Mononuclear cell (primary cell): ENCODE measurements around the gene EHBP1. TPM values are rescaled to one million over a fixed set of nuclear protein-coding genes. Genes with fewer than 3 reads are reported as not detected.
"Not testable (repeated sequence)": the region's sequence is repeated elsewhere in the genome, so short reads cannot be mapped to it uniquely, and the experiment has no call there.

ENCODE experiments used
- H3K27me3 ChIP-seq: 2 replicates; pipeline ENCODE4 v1.6.0; 2011; ENCODE audit warnings: low read length, control low read depth; ENCODE audit not compliant: insufficient read depth
- H3K4me1 ChIP-seq: 2 replicates; pipeline ENCODE4 v1.5.1; 2011; ENCODE audit warnings: mild to moderate bottlenecking, low read length, control low read depth; ENCODE audit not compliant: insufficient read depth
- H3K4me3 ChIP-seq: 2 replicates; pipeline ENCODE4 v1.5.1; 2011; ENCODE audit warnings: mild to moderate bottlenecking, low read length, moderate library complexity
- H3K9me3 ChIP-seq: 2 replicates; pipeline ENCODE4 v1.5.1; 2011; ENCODE audit warnings: low read depth, mild to moderate bottlenecking, control low read depth, low read length
- total RNA-seq: library from RNA; depleted of rRNA; stranded (reverse); fragments of >200 nt; gene quantifications from one replicate; pipeline ENCODE4 v1.2.3, GENCODE V29; 2012

EHBP1 gene
- total RNA-seq, 1 donor, result 31.6 TPM

DNA sequence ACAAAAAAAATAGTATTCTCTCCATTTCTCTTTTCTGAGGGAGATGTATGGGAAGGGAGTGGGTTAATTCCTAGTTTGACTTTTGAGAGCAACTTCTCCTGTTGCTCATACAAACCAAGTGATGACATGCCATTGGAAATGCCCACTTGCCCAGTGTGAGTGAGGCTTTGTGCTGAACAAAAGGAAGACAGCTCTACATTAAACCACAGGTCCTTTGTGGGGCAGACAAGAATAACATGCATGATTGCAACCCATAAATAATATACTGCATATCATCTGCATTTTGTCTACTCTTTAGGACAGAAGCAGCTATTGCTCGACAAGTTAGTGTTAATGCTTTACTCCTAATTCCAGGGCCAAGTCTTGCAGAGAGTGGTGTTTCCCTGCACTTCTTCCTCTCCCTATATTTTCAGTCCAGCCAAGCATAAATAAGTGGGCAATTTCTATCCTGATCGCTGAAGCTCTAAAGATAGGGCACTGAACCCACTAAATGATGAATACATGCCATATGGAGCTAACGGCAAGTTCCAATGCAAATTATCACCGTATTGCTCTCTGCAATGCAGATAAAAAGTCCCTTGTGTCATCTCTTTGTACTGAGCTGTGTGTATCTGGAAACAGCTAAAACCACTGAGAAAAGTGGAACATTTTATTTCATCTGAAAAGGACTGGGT, 19.4 kb upstream of the EHBP1 start:
- Histone ChIP-seq H3K27me3 (peaks cover 7% of the 10 kb centered on the region), H3K9me3 (no peaks in the 10 kb centered on the region), H3K4me3 (no peak overlapping the region), H3K4me1 (no peaks in the 10 kb centered on the region)

DNA sequence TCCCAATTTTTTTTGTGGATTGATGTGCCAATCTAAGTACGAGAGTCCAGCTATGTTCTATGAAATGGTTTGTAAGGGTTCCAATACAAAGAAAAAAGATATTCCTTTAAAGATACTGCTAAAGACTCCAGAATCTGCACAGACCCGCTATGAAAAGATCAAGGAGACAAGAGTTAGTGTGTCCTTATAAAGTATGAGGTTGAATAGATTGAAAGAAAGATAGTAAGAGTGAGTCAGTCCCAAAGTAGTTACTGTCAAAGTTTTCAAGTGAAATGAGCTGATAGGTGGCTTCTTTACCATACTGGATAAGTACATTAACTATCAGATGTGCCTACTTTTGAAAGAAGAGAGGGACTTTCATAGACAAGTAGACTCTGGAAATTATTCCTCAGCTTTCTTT, 17.9 kb upstream of the EHBP1 start:
- Histone ChIP-seq H3K27me3 (peaks cover 7% of the 10 kb centered on the region), H3K4me3 (no peak overlapping the region), H3K4me1 (no peaks in the 10 kb centered on the region), H3K9me3 (no peaks in the 10 kb centered on the region)

DNA sequence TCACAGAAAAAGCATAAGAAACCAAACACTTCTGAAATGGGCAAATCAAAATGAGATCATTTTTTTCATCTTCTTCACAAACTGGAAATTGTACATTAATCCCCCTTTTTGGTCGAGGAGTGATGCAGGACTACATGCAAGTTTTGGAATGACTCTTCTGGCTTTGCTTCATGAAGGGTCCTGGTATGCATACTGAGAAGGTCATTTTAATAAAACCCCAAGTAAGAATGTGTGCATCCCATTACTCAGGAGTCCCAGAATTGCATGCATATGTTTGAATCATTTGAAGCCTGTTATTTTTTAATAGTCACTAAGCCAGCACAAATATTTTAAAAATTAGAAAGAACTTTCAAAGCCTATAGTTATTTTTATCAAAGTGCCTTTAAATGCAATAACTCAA, 16.7 kb upstream of the EHBP1 start:
- Histone ChIP-seq H3K4me3 (no peak overlapping the region), H3K27me3 (peaks cover 7% of the 10 kb centered on the region), H3K4me1 (no peaks in the 10 kb centered on the region), H3K9me3 (no peaks in the 10 kb centered on the region)

DNA sequence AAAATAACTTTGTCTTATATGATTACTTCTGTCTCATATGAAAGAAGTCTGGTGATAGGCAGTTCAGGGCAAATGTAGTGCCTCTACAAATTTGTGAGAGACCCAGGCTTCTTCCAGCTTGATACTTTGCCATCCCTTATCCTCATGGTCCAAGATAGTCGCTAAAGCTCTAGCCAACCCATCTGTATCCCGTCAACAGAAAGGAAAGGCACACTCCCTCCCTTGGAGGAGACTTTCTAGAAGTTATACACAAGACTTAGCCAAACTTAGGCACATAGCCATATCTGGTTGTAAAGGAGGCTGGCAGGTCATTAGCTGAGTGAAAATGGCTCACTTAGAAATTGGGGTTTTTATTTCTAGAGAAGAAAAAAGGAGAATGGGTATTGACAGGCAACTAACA, 14.3 kb upstream of the EHBP1 start:
- H3K27me3 ChIP-seq, result peaks cover 6% of the 10 kb centered on the region
- no peak overlapping the region for H3K4me3 ChIP-seq
- H3K9me3 ChIP-seq, result no peaks in the 10 kb centered on the region
- H3K4me1 ChIP-seq, result no peaks in the 10 kb centered on the region

DNA sequence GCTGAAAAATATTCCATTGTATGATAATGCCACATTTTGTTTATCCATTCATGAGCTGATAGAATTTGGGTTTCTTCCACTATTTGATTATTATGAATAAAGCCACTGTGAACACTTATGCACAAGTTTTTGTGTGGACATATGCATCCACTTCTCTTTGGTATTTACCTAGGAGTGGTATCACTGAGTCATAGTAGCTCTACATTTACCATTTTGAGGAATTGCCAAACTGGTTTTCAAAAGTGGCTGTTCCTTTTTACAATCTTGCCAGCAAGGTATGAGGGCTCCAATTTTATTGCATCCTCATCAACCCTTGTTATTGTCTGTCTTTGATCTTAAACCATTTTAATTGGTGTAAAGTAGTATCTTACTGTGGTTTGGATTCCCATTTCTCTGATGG, 13.3 kb upstream of the EHBP1 start:
- Histone ChIP-seq H3K27me3 (peaks cover 2% of the 10 kb centered on the region), H3K4me1 (no peaks in the 10 kb centered on the region), H3K4me3 (no peak overlapping the region), H3K9me3 (no peaks in the 10 kb centered on the region)

DNA sequence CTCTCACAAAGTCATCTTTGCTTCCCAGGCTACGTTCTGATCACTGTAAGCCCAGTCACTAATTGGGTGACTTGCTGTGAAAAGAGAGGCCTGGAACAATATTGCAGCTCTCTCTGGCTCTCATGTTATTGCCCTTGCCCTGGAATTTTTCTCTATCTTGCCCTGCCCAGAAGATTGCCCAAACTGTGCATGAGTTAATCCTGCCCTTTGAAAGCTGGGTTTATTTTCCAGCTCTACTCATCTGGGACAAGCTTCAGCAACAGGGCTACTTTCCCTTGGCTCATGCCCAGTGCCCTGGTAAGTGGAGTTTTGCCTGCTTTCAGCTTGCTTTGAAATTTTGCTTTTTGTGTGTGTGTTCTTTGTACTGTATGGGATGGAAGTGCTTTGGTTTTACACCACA, 6.9 kb upstream of the EHBP1 start:
- H3K4me1 ChIP-seq, result no peaks in the 10 kb centered on the region
- no peak overlapping the region for H3K4me3 ChIP-seq
- H3K27me3 ChIP-seq, result peaks cover 2% of the 10 kb centered on the region
- no peaks in the 10 kb centered on the region for H3K9me3 ChIP-seq

DNA sequence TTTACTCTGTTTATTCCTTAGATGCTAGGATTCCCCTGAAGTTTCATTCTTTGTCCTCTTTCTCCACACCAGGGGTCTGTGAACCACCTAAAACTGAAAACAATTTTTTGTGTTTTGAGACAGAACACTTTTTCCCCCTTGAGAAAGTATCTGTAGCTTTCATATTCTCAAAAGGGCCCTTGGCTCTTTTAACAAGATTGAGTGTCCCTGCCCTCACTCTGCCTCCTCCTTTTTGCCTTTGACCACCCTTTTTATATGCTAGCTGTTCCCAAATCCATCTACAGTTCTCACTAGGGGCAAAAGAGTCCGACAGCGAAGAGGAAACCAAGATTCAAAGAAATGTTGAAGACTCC, 883 bp upstream of the EHBP1 start:
- Histone ChIP-seq H3K4me1 (peaks cover 19% of the 10 kb centered on the region), H3K27me3 (no peaks in the 10 kb centered on the region), H3K9me3 (no peaks in the 10 kb centered on the region), H3K4me3 (peak overlapping the region; percentile 65)

DNA sequence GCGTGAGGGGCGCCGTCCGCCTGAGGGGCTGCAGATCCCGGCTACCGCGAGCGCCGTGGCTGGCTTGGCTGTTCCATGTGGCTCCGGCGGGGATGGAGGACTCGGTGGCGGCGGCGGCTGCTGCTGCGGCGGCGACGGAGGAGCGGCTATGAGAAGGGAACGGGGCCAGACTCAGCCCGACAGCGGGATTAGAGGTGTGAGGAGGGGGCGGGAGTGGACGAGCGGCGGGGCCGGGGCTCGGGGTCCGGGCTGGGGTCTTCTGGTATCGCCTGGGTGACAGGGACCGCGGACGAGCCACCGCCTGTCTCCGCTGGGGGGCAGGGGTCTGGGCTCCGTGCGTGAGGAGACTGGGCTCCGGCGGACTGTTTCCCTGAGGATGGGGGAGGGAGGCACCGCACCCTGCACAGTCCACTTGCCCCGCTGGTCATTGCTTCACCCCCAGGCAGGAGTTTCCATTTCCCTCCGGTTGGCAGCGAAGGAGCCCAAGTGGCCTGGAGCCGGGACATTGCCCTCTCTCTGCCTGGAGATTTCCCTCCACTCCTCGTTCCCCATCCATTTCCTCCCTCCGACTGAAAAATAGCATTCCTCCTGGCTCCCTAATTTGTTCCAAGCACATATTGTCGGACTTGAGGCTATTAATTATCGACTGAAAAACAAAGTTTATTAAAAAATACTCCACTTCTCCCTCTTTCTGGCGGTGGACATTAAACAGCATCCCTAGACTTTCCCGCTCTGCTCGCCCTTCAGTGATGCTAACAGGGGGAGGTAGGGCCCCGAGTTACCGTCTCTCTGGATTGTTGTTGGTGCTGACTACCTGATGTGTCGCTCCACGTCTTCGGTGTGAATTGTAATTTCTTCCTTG, 577 bp downstream of the EHBP1 start:
- H3K27me3 ChIP-seq, result no peaks in the 10 kb centered on the region
- peaks cover 19% of the 10 kb centered on the region for H3K4me1 ChIP-seq
- H3K9me3 ChIP-seq, result no peaks in the 10 kb centered on the region
- peak overlapping the region; percentile 65 for H3K4me3 ChIP-seq

DNA sequence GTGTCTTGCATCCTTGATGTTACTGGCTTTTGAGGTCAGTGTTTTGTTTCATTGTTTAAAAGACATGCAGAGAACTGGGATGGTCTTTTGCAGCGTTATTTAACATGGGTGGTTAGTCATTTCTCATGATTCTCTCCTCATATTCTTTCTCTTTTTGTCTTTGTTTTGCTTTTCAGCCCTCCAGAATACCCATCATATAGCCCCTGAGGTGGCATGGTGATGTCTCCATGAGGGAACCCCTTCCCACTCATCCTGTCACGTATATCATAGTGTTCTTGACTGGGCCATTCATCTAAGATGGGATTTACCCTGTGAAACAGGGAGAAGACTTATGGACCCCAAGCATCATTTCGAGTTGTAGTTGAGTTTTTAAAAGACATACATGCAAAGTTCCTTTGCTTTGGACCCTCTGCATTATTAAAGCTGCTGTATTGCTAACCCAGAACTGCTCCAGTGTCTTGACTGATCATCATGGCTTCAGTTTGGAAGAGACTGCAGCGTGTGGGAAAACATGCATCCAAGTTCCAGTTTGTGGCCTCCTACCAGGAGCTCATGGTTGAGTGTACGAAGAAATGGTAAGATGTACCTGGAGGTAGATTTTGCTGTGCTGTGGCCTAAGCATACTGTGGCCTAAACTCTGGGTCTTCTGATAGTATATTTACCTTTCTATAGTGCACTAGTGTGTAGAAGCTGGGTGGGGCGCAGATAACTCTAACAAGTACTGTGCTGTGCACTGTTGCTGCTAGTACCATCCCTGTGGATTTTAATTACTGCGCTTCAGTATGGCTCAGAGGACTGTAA, 1.4 kb downstream of the EHBP1 start:
- Histone ChIP-seq H3K4me3 (peak overlapping the region; percentile 65), H3K4me1 (peaks cover 19% of the 10 kb centered on the region), H3K9me3 (no peaks in the 10 kb centered on the region), H3K27me3 (no peaks in the 10 kb centered on the region)

DNA sequence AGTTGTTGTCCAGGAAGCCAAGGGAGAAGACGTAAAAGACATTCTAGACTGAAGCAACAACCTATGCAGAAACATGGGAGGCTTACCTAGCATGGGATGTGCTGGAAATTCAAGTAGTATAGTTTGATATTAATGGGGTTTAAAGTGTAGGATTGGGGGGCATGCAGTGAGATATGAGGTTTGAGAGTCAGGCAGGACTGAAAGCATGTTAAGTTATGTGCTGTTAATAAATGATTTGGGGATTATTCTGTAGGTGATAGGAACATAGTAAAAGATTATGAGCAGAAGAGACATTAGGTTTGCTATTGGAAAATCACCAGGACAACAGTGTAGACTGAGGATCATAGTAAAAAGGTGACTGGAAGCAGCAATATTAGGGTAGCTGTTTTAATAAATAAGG, 3.2 kb downstream of the EHBP1 start:
- Histone ChIP-seq H3K4me3 (no peak overlapping the region), H3K4me1 (peaks cover 19% of the 10 kb centered on the region), H3K27me3 (no peaks in the 10 kb centered on the region), H3K9me3 (no peaks in the 10 kb centered on the region)

DNA sequence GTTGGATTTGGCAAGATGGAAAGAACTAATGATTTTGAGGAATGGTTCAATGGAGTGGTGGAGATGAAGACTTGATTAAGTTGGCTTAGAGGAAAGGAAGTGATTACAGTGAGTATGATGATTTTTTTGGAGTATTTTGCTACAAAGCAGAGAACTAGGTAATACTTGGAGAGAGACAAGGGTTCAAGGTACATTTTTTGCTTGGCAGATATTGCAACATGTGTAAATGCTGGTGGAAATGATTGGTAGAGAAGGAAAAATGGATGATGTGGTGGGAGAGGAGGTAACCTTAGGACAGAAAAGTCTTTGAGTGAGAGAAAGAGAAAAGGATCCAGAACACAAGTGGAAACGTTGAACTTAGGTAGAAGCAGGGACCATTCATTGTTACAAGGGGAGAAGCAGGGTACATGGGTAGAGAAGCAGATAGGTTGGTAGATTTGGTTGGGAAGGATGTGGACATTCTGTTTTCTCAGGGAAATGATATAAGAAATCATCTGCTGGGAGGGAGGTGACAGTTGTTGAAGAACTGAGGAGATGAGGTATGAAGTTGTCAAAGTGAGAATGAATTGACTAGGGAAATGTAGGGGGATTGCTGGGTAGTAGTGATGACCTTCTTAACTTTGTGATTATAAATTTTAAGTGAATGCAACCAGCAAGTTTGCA, 6.5 kb downstream of the EHBP1 start:
- Histone ChIP-seq H3K4me3 (no peak overlapping the region), H3K9me3 (no peaks in the 10 kb centered on the region), H3K4me1 (peaks cover 3% of the 10 kb centered on the region), H3K27me3 (no peaks in the 10 kb centered on the region)

DNA sequence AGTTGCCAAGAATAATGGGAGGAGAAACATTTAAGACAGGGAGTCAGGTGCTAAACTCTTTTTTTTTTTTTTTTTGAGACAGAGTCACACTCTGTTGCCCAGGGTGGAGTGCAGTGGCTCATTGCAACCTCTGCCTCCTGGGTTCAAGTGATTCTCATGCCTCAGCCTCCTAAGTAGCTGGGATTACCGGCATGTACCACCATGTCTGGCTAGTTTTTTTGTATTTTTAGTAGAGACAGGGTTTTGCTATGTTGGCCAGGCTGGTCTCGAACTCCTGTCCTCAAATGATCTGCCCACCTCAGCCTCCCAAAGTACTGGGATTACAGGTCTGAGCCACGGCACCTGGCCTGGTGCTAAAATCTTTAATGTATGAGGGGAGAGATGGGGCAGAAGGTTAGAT, 7.7 kb downstream of the EHBP1 start:
- not testable (repeated sequence) for H3K4me3 ChIP-seq, H3K27me3 ChIP-seq

DNA sequence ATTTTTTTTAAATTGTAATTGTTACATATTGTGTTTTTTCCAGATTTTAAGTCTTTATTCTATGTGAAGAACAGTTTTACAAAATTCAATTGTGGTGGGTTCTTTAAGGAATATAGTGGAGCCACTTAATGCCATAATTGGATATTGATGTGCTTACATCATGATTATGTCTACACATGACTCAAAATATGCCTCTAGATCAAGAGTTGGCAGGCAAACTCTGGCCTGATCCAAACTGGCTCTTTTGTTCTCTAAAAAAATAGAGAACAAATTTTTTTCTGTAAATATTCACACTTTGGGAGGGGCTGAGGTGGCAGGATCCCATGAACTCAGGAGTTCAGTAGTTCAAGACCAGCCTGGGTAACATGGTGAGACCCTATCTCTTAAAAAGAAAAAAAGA, 8.3 kb downstream of the EHBP1 start:
- no peaks in the 10 kb centered on the region for H3K4me1 ChIP-seq
- H3K4me3 ChIP-seq, result no peak overlapping the region
- no peaks in the 10 kb centered on the region for H3K9me3 ChIP-seq
- no peaks in the 10 kb centered on the region for H3K27me3 ChIP-seq

More for the DNA sequence above, 7.7 kb downstream of the EHBP1 start:
- not testable (repeated sequence) for H3K9me3 ChIP-seq, H3K4me1 ChIP-seq

DNA sequence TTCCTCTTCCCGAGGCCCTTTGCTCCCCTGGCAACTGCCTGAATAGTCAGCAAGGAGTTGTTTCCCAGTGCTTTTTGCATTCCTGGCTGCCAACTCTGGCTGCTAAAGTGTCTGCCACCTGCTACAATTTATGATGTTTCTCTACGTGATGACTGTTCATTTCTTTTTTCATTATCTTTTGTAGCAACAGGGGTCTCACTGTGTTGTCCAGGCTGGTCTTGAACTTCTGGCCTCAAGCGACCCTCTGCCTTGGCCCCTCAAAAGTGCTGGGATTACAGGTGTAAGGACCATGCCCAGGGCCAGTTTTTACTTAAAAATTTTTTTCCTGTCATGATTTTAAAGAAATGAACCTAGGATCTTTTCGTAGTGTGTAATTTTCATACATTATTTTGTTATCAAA, 11.3 kb downstream of the EHBP1 start:
- no peaks in the 10 kb centered on the region for H3K4me1 ChIP-seq
- no peak overlapping the region for H3K4me3 ChIP-seq
- H3K9me3 ChIP-seq, result no peaks in the 10 kb centered on the region
- H3K27me3 ChIP-seq, result no peaks in the 10 kb centered on the region
